WTC11 (cell line): ENCODE data around the gene MAP2K1. TPM values are rescaled to one million over a fixed set of nuclear protein-coding genes. Genes with fewer than 3 reads are reported as not detected.

ENCODE experiments used
- microRNA-seq: library from miRNA; unstranded; fragments of <30 nt; microRNA quantifications from one replicate; pipeline ENCODE4 v1.2.0, GENCODE V29; 2022; ENCODE audit warnings: borderline number of aligned reads
- total RNA-seq: library from RNA; stranded (reverse); gene quantifications from 3 replicates; pipeline ENCODE4 v1.2.3, GENCODE V29; 2021

The MAP2K1 gene
- total RNA-seq, 1 experiment from 2014 or later = 93.0 TPM

Small RNA genes within 50 kb of the gene (microRNA-seq; reads per million reads assigned to microRNA genes)
- gene MIR4512 = not detected

Other genes with a start within 250 kb of the MAP2K1 start
- gene MEGF11, start 133.2 kb upstream of the MAP2K1 start, total RNA-seq = 2.7 to 3.3 TPM (median 2.7 TPM) in 3 replicates
- 32.8 to 35.4 TPM (median 32.9 TPM) in 3 replicates for gene DIS3L, start 93.3 kb upstream of the MAP2K1 start, total RNA-seq
- gene TIPIN, start 30.2 kb upstream of the MAP2K1 start, total RNA-seq = 17.6 to 22.2 TPM (median 19.2 TPM) in 3 replicates
- 21.1 to 28.7 TPM (median 24.0 TPM) in 3 replicates for gene SNAPC5, start 110.8 kb downstream of the MAP2K1 start, total RNA-seq
- 3,648 to 4,125 TPM (median 4,060 TPM) in 3 replicates for gene RPL4, start 117.9 kb downstream of the MAP2K1 start, total RNA-seq
- 41.1 to 50.2 TPM (median 46.6 TPM) in 3 replicates for gene ZWILCH, start 118.4 kb downstream of the MAP2K1 start, total RNA-seq
- 2.2 to 3.2 TPM (median 3.0 TPM) in 3 replicates for gene LCTL, start 179.1 kb downstream of the MAP2K1 start, total RNA-seq